ENCODE data around the gene ABCB11.

DNA sequence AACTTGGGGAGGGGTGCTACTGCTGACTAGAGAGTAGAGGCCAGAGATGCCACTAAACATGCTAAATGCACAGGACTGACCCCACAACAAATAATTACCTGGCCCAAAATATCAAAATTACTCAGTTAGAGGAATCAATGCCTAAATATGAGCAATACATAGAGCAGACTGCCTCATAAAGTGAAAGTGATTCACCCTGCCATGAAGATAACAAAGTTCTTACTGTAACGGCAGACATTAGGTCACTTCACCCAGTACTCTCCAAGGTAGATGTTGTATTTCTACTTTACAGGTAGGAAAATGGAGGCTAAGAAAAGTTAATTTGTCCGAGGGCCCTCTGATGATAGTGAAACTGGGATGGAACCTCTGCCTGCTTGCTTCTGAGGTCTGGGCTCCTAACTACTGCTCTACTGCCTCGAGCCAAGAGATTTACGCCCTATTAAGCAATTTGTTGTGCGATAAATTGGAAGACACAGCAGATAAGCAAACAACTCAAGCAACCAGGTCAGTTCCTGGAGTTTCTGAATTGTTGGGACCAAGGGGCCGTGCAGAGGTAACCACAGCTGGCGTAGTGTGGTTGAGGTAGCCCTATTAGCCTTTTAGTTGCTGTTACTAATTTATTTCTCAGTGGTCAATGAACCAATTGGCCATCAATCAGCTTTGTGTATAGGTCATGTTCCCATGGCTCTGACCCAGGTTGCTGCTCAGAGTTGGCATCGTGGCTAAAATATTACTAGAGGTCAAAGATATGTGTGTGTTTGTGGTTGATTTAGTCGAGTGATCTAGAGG is 43.0 kb upstream of the ABCB11 start:
- TF ChIP-seq, protein P1, sequence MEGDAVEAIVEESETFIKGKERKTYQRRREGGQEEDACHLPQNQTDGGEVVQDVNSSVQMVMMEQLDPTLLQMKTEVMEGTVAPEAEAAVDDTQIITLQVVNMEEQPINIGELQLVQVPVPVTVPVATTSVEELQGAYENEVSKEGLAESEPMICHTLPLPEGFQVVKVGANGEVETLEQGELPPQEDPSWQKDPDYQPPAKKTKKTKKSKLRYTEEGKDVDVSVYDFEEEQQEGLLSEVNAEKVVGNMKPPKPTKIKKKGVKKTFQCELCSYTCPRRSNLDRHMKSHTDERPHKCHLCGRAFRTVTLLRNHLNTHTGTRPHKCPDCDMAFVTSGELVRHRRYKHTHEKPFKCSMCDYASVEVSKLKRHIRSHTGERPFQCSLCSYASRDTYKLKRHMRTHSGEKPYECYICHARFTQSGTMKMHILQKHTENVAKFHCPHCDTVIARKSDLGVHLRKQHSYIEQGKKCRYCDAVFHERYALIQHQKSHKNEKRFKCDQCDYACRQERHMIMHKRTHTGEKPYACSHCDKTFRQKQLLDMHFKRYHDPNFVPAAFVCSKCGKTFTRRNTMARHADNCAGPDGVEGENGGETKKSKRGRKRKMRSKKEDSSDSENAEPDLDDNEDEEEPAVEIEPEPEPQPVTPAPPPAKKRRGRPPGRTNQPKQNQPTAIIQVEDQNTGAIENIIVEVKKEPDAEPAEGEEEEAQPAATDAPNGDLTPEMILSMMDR (conservative IDR thresholded peaks at IDR 0.05; ENCODE audit: low read depth, low read length) = no peak
- TF ChIP-seq EZH2 (IDR thresholded peaks at IDR 0.05; ENCODE audit: low read length, unreplicated experiment) (no peak), EZH2phosphoT487 (IDR thresholded peaks at IDR 0.05; ENCODE audit: borderline replicate concordance, low read length) (no peak)
